ENCODE measurements around the gene DCST2.

DNA sequence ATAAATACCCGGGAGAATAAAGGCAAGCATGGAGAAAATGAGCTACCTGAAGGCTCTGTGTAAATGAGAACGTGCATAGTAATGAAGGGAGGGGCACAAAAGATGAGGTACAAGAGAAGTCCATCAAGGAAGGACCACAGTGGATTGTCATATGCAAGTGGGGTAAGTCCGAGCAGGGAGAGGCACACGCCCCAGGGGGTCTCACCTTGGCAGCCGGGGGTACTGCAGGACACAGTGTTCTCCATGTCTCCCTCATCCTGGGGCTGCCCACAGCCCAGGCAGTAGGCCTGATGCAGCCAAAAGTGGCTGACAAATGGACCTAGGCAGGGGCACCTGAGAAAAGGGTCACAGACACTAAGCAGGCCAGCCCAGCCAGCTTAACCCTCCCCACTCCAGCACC is 10.0 kb downstream of the DCST2 start:
- TF ChIP-seq, protein P1, sequence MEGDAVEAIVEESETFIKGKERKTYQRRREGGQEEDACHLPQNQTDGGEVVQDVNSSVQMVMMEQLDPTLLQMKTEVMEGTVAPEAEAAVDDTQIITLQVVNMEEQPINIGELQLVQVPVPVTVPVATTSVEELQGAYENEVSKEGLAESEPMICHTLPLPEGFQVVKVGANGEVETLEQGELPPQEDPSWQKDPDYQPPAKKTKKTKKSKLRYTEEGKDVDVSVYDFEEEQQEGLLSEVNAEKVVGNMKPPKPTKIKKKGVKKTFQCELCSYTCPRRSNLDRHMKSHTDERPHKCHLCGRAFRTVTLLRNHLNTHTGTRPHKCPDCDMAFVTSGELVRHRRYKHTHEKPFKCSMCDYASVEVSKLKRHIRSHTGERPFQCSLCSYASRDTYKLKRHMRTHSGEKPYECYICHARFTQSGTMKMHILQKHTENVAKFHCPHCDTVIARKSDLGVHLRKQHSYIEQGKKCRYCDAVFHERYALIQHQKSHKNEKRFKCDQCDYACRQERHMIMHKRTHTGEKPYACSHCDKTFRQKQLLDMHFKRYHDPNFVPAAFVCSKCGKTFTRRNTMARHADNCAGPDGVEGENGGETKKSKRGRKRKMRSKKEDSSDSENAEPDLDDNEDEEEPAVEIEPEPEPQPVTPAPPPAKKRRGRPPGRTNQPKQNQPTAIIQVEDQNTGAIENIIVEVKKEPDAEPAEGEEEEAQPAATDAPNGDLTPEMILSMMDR (conservative IDR thresholded peaks at IDR 0.05; ENCODE audit: low read depth, low read length) = no peak
- TF ChIP-seq EZH2 (IDR thresholded peaks at IDR 0.05; ENCODE audit: borderline replicate concordance, low read depth, low read length, poor library complexity, severe bottlenecking) = no peak
